HepG2 (cell line): ENCODE measurements around the gene SMIM44. TPM values are rescaled to one million over a fixed set of nuclear protein-coding genes. Genes with fewer than 3 reads are reported as not detected.

Source experiments
- CEBPG ChIP-seq: IDR thresholded peaks from 2 replicates; pipeline ENCODE4 v1.6.1; 2016
- DNMT3B ChIP-seq: conservative IDR thresholded peaks from 2 replicates; pipeline ENCODE4 v1.6.1; 2016; ENCODE audit warnings: missing biosample characterization, control low read depth
- FOSL1 ChIP-seq: sonication (generic); formaldehyde crosslinking; IDR thresholded peaks from 2 replicates; pipeline ENCODE4 v1.9.0; 2021; ENCODE audit warnings: missing genetic modification reagents, borderline replicate concordance
- RBAK ChIP-seq: sonication (generic); formaldehyde crosslinking; IDR thresholded peaks from 2 replicates; pipeline ENCODE4 v1.5.1; 2020; ENCODE audit warnings: mild to moderate bottlenecking, missing genetic modification reagents
- SRSF1 ChIP-seq: fragments of 200-400 bp; formaldehyde crosslinking; optimal IDR thresholded peaks from 2 replicates; pipeline ENCODE3; 2017; ENCODE audit warnings: mild to moderate bottlenecking, low read depth, low read length, moderate library complexity
- ZMAT3 ChIP-seq: sonication (generic); formaldehyde crosslinking; conservative IDR thresholded peaks from 2 replicates; pipeline ENCODE4 v1.7.0; 2021; ENCODE audit warnings: missing genetic modification reagents
- ZNF430 ChIP-seq: sonication (generic); formaldehyde crosslinking; IDR thresholded peaks from 2 replicates; pipeline ENCODE4 v1.9.0; 2021; ENCODE audit warnings: mild to moderate bottlenecking, missing genetic modification reagents
- ZNF547 ChIP-seq: sonication (generic); formaldehyde crosslinking; IDR thresholded peaks from 2 replicates; pipeline ENCODE4 v1.5.1; 2020; ENCODE audit warnings: mild to moderate bottlenecking, missing genetic modification reagents
- ZNF761 ChIP-seq: sonication (generic); formaldehyde crosslinking; conservative IDR thresholded peaks from 2 replicates; pipeline ENCODE4 v1.4.0; 2020; ENCODE audit warnings: mild to moderate bottlenecking, missing genetic modification reagents
- polyA plus RNA-seq, 8 experiments: library from polyadenylated mRNA; depleted of rRNA in 3 of 8; stranded (reverse) in 7 of 8; unstranded in 1 of 8; fragments of >200 nt; fragmentation: Illumina TruSeq in 4 of 8; extraction: Trizol in 4 of 8; gene quantifications; 2 replicates each; pipeline versions ENCODE4 v1.2.1 to v1.2.3, GENCODE V29; 2011 to 2016; ENCODE audit warnings: low read depth in 4 of 8, missing spikeins in 1 of 8, mixed read lengths in 1 of 8; ENCODE audit not compliant: insufficient read depth in 1 of 8
- total RNA-seq, 5 experiments: library from RNA; depleted of rRNA; stranded (reverse); fragments of >200 nt; fragmentation: Illumina TruSeq; extraction: Trizol; gene quantifications; 2 replicates each; pipeline ENCODE4 v1.2.3, GENCODE V29; 2016; ENCODE audit warnings: low read depth in 1 of 5
- TF ChIP-seq, protein P1 (sequence below): sonication (generic); formaldehyde crosslinking; IDR thresholded peaks from 2 replicates; pipeline ENCODE4 v1.4.0; 2020; ENCODE audit warnings: missing genetic modification reagents
- TF ChIP-seq, protein P2 (sequence below): fragments of 450-650 bp; IDR thresholded peaks from 2 replicates; pipeline ENCODE4 v1.6.1; 2016
- TF ChIP-seq, protein P3 (sequence below): sonication (generic); formaldehyde crosslinking; IDR thresholded peaks from 2 replicates; pipeline ENCODE4 v1.5.0; 2020; ENCODE audit warnings: missing genetic modification reagents, mild to moderate bottlenecking, borderline replicate concordance
- TF ChIP-seq, protein P4 (sequence below): sonication (generic); formaldehyde crosslinking; IDR thresholded peaks from 2 replicates; pipeline ENCODE4 v1.8.1; 2023; ENCODE audit warnings: mild to moderate bottlenecking, missing genetic modification reagents, borderline replicate concordance
- TF ChIP-seq, protein P5 (sequence below): sonication (generic); formaldehyde crosslinking; IDR thresholded peaks from 2 replicates; pipeline ENCODE4 v1.9.0; 2021; ENCODE audit warnings: missing genetic modification reagents, borderline replicate concordance
- TF ChIP-seq, protein P6 (sequence below): sonication (generic); formaldehyde crosslinking; IDR thresholded peaks from 2 replicates; pipeline ENCODE4 v1.4.0; 2020; ENCODE audit warnings: missing genetic modification reagents

The SMIM44 gene
- total and polyA plus RNA-seq, 2 of the 13 experiments (the other 11 are each of a cell fraction or from before 2014, with no cell fraction given): not detected

DNA sequence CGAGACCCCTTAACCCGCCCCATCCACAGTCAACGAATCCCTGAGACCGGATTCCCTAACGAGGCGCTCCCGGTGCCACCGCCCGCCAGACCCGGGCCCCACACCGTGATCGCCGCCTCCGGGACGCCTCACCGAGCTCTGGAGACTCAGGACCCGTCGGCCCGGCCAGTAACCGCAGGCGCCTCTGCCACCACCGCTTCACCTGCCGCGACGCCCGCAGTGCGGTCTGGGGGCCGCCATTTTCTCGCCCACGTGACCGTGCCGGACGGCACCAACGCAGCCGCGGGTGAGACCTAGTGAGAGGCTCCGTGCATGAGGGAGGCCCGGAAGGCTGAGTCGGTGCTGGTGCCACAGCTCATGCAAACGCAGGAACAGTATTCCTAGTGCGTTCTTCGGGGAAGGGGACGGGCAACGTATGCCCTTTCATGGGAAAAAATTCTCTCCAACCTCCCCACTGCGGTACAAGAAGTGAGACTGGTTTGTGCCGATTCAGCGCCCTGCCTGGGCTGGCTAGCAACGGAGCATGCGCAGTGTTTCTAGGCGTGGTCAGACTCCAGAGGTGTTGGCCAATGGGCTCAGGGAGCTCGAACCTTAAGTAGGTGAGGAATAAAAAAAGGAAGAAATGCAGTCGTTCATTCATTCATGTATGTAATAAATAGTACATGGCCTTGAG, 17.3 kb upstream of the SMIM44 start, which contains the start of gene DOHH (continued):
- TF ChIP-seq, protein P1, sequence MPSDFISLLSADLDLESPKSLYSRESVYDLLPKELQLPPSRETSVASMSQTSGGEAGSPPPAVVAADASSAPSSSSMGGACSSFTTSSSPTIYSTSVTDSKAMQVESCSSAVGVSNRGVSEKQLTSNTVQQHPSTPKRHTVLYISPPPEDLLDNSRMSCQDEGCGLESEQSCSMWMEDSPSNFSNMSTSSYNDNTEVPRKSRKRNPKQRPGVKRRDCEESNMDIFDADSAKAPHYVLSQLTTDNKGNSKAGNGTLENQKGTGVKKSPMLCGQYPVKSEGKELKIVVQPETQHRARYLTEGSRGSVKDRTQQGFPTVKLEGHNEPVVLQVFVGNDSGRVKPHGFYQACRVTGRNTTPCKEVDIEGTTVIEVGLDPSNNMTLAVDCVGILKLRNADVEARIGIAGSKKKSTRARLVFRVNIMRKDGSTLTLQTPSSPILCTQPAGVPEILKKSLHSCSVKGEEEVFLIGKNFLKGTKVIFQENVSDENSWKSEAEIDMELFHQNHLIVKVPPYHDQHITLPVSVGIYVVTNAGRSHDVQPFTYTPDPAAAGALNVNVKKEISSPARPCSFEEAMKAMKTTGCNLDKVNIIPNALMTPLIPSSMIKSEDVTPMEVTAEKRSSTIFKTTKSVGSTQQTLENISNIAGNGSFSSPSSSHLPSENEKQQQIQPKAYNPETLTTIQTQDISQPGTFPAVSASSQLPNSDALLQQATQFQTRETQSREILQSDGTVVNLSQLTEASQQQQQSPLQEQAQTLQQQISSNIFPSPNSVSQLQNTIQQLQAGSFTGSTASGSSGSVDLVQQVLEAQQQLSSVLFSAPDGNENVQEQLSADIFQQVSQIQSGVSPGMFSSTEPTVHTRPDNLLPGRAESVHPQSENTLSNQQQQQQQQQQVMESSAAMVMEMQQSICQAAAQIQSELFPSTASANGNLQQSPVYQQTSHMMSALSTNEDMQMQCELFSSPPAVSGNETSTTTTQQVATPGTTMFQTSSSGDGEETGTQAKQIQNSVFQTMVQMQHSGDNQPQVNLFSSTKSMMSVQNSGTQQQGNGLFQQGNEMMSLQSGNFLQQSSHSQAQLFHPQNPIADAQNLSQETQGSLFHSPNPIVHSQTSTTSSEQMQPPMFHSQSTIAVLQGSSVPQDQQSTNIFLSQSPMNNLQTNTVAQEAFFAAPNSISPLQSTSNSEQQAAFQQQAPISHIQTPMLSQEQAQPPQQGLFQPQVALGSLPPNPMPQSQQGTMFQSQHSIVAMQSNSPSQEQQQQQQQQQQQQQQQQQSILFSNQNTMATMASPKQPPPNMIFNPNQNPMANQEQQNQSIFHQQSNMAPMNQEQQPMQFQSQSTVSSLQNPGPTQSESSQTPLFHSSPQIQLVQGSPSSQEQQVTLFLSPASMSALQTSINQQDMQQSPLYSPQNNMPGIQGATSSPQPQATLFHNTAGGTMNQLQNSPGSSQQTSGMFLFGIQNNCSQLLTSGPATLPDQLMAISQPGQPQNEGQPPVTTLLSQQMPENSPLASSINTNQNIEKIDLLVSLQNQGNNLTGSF (CRISPR knock-in tag): no peak
- TF ChIP-seq ZNF761 (CRISPR knock-in tag): 0 out of 2 replicates have a peak, but pooled peaks have one; percentile 40
- TF ChIP-seq, protein P2, sequence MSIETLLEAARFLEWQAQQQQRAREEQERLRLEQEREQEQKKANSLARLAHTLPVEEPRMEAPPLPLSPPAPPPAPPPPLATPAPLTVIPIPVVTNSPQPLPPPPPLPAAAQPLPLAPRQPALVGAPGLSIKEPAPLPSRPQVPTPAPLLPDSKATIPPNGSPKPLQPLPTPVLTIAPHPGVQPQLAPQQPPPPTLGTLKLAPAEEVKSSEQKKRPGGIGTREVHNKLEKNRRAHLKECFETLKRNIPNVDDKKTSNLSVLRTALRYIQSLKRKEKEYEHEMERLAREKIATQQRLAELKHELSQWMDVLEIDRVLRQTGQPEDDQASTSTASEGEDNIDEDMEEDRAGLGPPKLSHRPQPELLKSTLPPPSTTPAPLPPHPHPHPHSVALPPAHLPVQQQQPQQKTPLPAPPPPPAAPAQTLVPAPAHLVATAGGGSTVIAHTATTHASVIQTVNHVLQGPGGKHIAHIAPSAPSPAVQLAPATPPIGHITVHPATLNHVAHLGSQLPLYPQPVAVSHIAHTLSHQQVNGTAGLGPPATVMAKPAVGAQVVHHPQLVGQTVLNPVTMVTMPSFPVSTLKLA: peak; percentile 48
- TF ChIP-seq, protein P3, sequence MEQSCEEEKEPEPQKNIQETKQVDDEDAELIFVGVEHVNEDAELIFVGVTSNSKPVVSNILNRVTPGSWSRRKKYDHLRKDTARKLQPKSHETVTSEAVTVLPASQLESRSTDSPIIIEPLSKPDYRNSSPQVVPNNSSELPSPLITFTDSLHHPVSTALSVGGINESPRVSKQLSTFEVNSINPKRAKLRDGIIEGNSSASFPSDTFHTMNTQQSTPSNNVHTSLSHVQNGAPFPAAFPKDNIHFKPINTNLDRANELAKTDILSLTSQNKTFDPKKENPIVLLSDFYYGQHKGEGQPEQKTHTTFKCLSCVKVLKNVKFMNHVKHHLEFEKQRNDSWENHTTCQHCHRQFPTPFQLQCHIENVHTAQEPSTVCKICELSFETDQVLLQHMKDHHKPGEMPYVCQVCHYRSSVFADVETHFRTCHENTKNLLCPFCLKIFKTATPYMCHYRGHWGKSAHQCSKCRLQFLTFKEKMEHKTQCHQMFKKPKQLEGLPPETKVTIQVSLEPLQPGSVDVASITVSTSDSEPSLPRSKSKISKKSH (CRISPR knock-in tag): peak; percentile 73; the same call in 1 of the 2 replicates
- TF ChIP-seq ZMAT3 (CRISPR knock-in tag): peak; percentile 98
- TF ChIP-seq SRSF1: no peak
- peak; percentile 97 for TF ChIP-seq ZNF547
- TF ChIP-seq, protein P4, sequence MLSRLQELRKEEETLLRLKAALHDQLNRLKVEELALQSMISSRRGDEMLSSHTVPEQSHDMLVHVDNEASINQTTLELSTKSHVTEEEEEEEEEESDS (CRISPR knock-in tag): no peak
- no peak for TF ChIP-seq FOSL1 (CRISPR knock-in tag)
- peak; percentile 60 for TF ChIP-seq CEBPG
- no peak for TF ChIP-seq RBAK (CRISPR knock-in tag)
- TF ChIP-seq, protein P5, sequence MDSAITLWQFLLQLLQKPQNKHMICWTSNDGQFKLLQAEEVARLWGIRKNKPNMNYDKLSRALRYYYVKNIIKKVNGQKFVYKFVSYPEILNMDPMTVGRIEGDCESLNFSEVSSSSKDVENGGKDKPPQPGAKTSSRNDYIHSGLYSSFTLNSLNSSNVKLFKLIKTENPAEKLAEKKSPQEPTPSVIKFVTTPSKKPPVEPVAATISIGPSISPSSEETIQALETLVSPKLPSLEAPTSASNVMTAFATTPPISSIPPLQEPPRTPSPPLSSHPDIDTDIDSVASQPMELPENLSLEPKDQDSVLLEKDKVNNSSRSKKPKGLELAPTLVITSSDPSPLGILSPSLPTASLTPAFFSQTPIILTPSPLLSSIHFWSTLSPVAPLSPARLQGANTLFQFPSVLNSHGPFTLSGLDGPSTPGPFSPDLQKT (CRISPR knock-in tag): no peak
- peak; percentile 93; the same call in 1 of the 2 replicates for TF ChIP-seq DNMT3B (CRISPR knock-in tag)
- peak; percentile 64 for TF ChIP-seq ZNF430 (CRISPR knock-in tag)
- TF ChIP-seq, protein P6, sequence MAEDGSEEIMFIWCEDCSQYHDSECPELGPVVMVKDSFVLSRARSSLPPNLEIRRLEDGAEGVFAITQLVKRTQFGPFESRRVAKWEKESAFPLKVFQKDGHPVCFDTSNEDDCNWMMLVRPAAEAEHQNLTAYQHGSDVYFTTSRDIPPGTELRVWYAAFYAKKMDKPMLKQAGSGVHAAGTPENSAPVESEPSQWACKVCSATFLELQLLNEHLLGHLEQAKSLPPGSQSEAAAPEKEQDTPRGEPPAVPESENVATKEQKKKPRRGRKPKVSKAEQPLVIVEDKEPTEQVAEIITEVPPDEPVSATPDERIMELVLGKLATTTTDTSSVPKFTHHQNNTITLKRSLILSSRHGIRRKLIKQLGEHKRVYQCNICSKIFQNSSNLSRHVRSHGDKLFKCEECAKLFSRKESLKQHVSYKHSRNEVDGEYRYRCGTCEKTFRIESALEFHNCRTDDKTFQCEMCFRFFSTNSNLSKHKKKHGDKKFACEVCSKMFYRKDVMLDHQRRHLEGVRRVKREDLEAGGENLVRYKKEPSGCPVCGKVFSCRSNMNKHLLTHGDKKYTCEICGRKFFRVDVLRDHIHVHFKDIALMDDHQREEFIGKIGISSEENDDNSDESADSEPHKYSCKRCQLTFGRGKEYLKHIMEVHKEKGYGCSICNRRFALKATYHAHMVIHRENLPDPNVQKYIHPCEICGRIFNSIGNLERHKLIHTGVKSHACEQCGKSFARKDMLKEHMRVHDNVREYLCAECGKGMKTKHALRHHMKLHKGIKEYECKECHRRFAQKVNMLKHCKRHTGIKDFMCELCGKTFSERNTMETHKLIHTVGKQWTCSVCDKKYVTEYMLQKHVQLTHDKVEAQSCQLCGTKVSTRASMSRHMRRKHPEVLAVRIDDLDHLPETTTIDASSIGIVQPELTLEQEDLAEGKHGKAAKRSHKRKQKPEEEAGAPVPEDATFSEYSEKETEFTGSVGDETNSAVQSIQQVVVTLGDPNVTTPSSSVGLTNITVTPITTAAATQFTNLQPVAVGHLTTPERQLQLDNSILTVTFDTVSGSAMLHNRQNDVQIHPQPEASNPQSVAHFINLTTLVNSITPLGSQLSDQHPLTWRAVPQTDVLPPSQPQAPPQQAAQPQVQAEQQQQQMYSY (CRISPR knock-in tag): no peak
